GM19193 (cell line): Measurements from ENCODE around the gene ZFP1.

ENCODE experiments used
- POLR2A ChIP-seq: IDR thresholded peaks from 4 replicates; pipeline ENCODE4 v1.6.1; 2011; ENCODE audit not compliant: insufficient read depth, insufficient read length; ENCODE audit errors: extremely low read depth

The ZFP1 gene

DNA sequence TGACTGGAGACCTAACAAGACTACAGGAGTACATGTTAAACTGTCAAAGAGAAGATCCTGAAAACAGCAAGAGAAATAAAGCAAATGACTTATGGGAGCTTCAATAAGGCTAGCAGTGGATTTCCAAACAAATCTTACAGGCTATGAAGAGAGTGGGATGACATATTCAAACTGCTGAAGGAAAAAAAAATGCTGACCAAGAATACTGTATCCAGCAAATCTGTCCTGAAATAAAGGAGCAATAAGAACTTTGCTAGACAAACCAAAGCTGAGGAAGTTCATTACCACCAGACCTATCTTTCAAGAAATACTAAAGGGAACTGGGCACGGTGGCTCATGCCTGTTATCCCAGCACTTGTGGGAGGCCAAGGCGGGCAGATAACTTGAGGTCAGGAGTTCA lies 28.6 kb downstream of the ZFP1 start:
- no peak for TF ChIP-seq POLR2A

DNA sequence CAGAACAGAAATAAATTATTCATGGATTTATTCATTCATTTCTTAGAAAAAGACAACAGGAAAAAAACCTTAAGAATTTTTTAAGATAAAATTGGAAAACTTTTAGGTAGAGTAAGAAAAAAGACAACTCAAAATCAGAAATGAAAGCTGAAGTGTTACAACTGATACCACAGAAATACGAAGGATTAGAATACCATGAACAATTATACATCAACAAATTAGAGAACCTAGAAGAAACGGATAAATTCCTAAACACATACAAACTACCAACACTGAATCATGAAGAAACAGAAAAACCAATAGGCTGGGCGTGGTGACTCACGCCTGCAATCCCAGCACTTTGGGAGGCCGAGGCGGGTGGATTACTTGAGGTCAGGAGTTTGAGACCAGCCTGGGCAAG lies 30.9 kb downstream of the ZFP1 start:
- no peak for TF ChIP-seq POLR2A

DNA sequence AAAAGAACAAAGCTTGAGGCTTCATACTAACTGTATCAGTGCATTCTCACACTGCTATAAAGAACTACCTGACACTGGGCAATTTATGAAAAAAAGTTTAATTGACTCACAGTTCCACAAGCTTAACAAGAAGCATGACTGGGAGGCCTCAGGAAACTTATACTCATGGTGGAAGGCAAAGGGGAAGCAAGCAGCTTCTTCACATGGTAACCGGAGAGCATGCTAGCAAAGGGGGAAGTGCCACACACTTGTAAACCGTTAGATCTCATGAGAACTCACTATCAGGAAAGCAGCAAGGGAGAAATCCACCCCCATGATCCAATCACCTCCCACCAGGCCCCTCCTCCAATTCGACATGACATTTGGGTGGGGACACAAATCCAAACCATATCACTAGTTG lies 33.3 kb downstream of the ZFP1 start:
- TF ChIP-seq POLR2A: no peak

- TF ChIP-seq POLR2A: no peak
Measured at GRCh38 chr16:75188832-75189477, 40.6 kb downstream of the ZFP1 start.

GRCh38 chr16:75189638-75190245 lies 41.4 kb downstream of the ZFP1 start:
- no peak for TF ChIP-seq POLR2A

GRCh38 chr16:75192606-75193264 lies 44.4 kb downstream of the ZFP1 start:
- no peak for TF ChIP-seq POLR2A

GRCh38 chr16:75193265-75193650 lies 44.9 kb downstream of the ZFP1 start:
- no peak for TF ChIP-seq POLR2A

DNA sequence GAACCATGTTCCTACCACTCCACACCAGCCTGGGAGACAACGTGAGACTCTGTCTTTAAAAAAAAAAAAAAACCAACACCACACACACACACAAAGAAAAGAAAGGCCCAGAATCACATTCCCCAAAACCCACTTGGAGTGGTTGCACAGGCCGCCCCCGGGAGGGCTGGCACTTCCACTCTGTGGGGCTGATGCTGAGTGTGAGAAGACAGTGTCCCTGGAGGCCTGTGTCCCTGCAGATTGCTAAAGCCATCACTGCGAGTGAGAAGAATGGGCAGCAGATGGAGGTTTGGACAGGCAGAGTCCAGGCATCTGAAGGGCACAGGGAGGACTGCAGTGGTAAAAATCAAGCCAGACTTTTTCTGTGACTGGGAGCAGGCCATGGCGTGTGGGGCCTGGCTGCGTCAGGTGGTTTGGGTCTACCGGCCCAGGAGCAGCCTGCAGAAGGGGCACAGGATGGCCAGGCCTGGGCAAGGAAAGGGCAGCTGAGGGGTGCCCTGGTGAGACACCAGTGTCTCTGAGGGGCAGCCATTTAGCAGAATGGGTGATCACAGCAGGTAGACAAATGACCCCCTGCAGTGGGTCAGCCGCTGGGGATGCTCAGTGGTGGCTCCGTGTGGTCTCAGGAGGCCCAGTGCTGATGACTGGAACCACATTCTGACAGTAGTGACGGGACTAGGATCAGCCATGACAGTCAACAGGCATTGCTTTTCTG lies 45.6 kb downstream of the ZFP1 start:
- no peak for TF ChIP-seq POLR2A

DNA sequence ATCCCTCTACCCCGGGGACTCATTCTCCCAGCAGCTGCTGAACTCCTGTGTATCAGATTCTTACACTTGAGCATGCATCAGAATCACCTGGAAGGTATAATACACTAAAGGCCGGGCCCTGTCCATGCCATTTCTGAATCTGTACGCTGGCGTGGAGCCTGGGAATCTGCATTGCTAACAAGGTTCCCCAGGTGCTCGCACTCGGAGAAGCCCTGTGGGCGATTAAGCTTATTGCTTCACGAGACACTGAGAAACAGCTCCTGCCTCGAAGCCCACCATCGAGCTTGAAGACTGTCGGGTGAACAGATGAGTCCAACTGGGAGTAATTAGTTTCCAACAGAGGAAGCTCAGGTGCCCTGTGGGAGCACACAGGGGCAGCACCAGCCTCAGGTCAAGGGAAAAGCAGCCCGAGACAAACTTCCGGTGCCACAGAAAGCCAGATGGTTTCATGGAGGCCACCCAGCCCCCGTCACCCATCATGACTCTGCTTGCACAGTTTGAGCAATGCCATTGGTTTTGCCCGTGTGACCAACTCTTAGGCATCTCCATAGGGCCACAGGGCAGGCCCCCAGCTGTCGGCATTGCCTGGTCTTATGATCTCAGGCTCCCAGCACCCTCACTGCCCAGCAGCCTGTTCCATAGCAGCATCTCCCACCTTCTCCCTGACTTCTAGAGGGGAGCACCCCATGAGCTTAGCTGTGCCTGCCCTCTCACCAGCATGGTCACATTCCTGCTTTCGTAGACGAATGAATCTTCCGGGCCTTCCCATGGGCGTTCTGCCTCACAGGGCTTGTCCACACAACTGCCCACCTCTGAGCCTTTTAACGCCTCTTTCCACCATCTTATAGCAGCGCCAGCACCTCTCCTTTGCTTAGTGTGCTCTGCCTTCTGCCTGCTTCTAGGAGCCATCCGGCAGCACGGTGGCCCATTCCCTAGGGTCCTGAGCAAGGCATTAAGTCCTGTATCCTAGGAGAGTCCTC lies 47.8 kb downstream of the ZFP1 start:
- no peak for TF ChIP-seq POLR2A

GRCh38 chr16:75196836-75197235 lies 48.5 kb downstream of the ZFP1 start:
- no peak for TF ChIP-seq POLR2A

DNA sequence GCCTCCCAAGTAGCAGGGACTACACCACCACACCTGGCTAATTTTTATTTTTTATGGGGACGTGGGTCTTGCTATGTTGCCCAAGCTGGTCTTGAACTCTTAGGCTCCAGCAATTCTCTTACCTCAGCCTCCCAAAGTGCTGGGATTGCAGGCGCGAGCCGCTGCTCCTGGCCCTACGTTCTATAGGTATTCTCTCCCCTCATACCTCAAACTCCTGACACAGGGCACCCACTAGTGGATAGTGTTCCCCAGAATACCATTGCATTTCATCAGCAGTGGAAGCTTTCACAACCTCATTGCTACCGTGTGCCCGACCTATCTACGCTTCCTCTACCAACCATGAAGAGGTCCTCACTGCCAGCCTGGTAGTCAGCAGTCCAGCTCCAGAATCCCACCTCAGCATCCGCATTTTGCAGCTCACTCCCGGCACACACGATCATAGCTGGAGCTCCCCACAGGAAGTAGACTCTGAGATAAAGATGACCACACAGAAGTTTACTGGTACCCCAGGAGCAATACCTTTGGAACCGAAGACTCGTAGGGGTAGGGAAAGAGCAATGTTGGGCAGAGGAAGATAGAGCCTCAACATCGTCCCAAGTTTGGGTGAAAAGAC lies 49.3 kb downstream of the ZFP1 start:
- TF ChIP-seq POLR2A: no peak

DNA sequence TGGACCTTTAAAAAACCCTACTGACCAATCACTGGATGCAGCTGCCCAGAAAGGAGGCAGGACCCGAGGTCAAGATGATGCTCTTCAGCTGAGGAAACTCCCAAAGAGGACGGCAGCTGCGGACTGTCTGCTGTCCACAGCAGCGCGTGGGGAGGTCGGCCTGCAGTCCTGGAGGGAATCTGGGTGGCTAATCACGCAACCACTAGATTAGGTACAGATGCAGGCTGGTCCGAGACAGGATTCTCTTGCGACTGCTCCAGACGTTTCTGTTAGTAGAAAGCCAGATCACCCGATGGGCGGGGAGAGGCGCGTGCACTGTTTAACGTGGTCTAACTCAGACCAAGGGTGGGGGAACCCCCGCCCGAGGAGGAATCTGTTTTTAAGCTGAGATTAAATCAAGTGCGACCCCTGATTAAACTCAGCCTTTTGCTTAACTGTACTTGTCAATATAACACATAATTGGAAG lies 49.8 kb downstream of the ZFP1 start:
- TF ChIP-seq POLR2A: no peak

GRCh38 chr16:75202069-75202590 lies 53.8 kb downstream of the ZFP1 start:
- TF ChIP-seq POLR2A: no peak

GRCh38 chr16:75203096-75203495 lies 54.8 kb downstream of the ZFP1 start:
- TF ChIP-seq POLR2A: no peak
